HepG2 (cell line): ENCODE measurements around the gene TMC8. TPM values are rescaled to one million over a fixed set of nuclear protein-coding genes. Genes with fewer than 3 reads are reported as not detected.

Experiments
- ATF7 ChIP-seq, 2 experiments: fragments of 450-650 bp in 1 of 2; sonication (generic) in 1 of 2; formaldehyde crosslinking in 1 of 2; IDR thresholded peaks; 2 replicates each; pipeline versions ENCODE4 v1.4.0 to v1.6.1; 2016 to 2020; ENCODE audit warnings: antibody characterized with exemption in 1 of 2, mild to moderate bottlenecking in 1 of 2, missing genetic modification reagents in 1 of 2
- ESRRA ChIP-seq: sonication (generic); formaldehyde crosslinking; IDR thresholded peaks from 2 replicates; pipeline ENCODE4 v1.5.1; 2020; ENCODE audit warnings: mild to moderate bottlenecking, low read depth, missing genetic modification reagents
- MEIS2 ChIP-seq: sonication (generic); formaldehyde crosslinking; IDR thresholded peaks from 2 replicates; pipeline ENCODE4 v1.9.0; 2021; ENCODE audit warnings: mild to moderate bottlenecking, missing genetic modification reagents
- NR1H2 ChIP-seq: sonication (generic); formaldehyde crosslinking; IDR thresholded peaks from 2 replicates; pipeline ENCODE4 v1.8.1; 2022; ENCODE audit warnings: low read depth, missing genetic modification reagents, borderline replicate concordance
- PAX8 ChIP-seq: sonication (generic); formaldehyde crosslinking; IDR thresholded peaks from 2 replicates; pipeline ENCODE4 v1.8.0; 2022; ENCODE audit warnings: mild to moderate bottlenecking, missing genetic modification reagents, borderline replicate concordance
- PHF20 ChIP-seq: sonication (generic); formaldehyde crosslinking; IDR thresholded peaks from 2 replicates; pipeline ENCODE4 v1.5.0; 2020; ENCODE audit warnings: mild to moderate bottlenecking, missing genetic modification reagents
- RBM22 ChIP-seq: fragments of 200-400 bp; formaldehyde crosslinking; optimal IDR thresholded peaks from 2 replicates; pipeline ENCODE3; 2017; ENCODE audit warnings: mild to moderate bottlenecking, low read length, moderate library complexity
- ZNF430 ChIP-seq: sonication (generic); formaldehyde crosslinking; IDR thresholded peaks from 2 replicates; pipeline ENCODE4 v1.9.0; 2021; ENCODE audit warnings: mild to moderate bottlenecking, missing genetic modification reagents
- ZNF776 ChIP-seq: sonication (generic); formaldehyde crosslinking; IDR thresholded peaks from 2 replicates; pipeline ENCODE4 v1.4.0; 2020; ENCODE audit warnings: mild to moderate bottlenecking, missing genetic modification reagents
- polyA plus RNA-seq, 8 experiments: library from polyadenylated mRNA; depleted of rRNA in 3 of 8; stranded (reverse) in 7 of 8; unstranded in 1 of 8; fragments of >200 nt; fragmentation: Illumina TruSeq in 4 of 8; extraction: Trizol in 4 of 8; gene quantifications; 2 replicates each; pipeline versions ENCODE4 v1.2.1 to v1.2.3, GENCODE V29; 2011 to 2016; ENCODE audit warnings: low read depth in 4 of 8, missing spikeins in 1 of 8, mixed read lengths in 1 of 8; ENCODE audit not compliant: insufficient read depth in 1 of 8
- total RNA-seq, 5 experiments: library from RNA; depleted of rRNA; stranded (reverse); fragments of >200 nt; fragmentation: Illumina TruSeq; extraction: Trizol; gene quantifications; 2 replicates each; pipeline ENCODE4 v1.2.3, GENCODE V29; 2016; ENCODE audit warnings: low read depth in 1 of 5
- TF ChIP-seq, protein P1 (sequence below): fragments of 450-650 bp; IDR thresholded peaks from 2 replicates; pipeline ENCODE4 v1.6.1; 2017; ENCODE audit warnings: mild to moderate bottlenecking
- TF ChIP-seq, protein P2 (sequence below): sonication (generic); formaldehyde crosslinking; IDR thresholded peaks from 2 replicates; pipeline ENCODE4 v1.8.0; 2023; ENCODE audit warnings: mild to moderate bottlenecking, missing genetic modification reagents
- TF ChIP-seq, protein P3 (sequence below): sonication (generic); formaldehyde crosslinking; IDR thresholded peaks from 2 replicates; pipeline ENCODE4 v1.8.0; 2022; ENCODE audit warnings: missing genetic modification reagents, mild to moderate bottlenecking, borderline replicate concordance
- TF ChIP-seq, protein P4 (sequence below): sonication (generic); formaldehyde crosslinking; IDR thresholded peaks from 2 replicates; pipeline ENCODE4 v1.4.0; 2020; ENCODE audit warnings: low read depth, missing genetic modification reagents
- TF ChIP-seq, protein P5 (sequence below): sonication (generic); formaldehyde crosslinking; IDR thresholded peaks from 2 replicates; pipeline ENCODE4 v1.4.0; 2020; ENCODE audit warnings: missing genetic modification reagents, borderline replicate concordance

The TMC8 gene
- total and polyA plus RNA-seq, 2 of the 13 experiments (the other 11 are each of a cell fraction or from before 2014, with no cell fraction given), result 0.53 to 7.8 TPM

DNA sequence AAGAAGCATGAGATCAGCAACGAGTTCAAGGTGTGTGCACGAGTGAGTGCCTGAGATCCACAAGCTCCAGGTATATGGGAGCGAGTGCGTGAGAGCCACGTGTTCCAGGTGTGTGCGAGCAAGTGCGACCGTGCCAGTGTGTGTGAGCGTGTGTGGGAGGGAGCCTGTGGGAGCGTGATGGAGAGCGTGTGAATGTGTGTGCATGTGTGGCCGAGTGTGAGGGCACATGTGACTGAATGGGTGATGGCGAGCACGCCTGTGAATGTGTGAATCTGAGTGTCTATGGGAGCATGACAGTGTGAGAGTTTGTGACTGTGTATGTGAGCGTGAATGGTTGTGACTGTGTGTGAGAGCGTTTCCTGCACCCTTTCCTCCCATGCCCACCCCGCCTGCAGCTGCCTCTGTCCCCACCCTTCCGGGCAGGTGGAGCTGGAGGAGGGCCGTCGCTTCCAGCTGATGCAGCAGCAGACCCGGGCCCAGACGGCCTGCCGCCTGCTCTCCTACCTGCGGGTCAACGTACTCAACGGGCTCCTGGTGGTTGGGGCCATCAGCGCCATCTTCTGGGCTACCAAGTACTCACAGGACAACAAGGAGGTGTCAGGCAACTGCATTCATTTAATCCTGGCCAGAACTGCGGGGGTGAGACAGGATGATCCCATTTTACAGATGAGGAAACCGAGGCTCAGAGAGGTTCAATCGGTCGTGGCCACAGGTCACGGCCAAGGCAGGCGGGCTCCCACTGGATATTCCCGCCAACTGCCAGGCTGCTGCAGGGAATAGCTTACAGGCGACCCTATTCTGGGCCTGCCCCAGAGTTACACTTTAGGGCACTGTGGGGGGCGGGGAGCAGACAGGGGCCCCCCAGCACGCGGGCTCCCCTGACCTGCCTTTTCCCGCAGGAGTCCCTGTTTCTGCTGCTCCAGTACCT, 3.7 kb downstream of the TMC8 start (continued):
- TF ChIP-seq, protein P1, sequence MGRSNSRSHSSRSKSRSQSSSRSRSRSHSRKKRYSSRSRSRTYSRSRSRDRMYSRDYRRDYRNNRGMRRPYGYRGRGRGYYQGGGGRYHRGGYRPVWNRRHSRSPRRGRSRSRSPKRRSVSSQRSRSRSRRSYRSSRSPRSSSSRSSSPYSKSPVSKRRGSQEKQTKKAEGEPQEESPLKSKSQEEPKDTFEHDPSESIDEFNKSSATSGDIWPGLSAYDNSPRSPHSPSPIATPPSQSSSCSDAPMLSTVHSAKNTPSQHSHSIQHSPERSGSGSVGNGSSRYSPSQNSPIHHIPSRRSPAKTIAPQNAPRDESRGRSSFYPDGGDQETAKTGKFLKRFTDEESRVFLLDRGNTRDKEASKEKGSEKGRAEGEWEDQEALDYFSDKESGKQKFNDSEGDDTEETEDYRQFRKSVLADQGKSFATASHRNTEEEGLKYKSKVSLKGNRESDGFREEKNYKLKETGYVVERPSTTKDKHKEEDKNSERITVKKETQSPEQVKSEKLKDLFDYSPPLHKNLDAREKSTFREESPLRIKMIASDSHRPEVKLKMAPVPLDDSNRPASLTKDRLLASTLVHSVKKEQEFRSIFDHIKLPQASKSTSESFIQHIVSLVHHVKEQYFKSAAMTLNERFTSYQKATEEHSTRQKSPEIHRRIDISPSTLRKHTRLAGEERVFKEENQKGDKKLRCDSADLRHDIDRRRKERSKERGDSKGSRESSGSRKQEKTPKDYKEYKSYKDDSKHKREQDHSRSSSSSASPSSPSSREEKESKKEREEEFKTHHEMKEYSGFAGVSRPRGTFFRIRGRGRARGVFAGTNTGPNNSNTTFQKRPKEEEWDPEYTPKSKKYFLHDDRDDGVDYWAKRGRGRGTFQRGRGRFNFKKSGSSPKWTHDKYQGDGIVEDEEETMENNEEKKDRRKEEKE, result no peak
- TF ChIP-seq, protein P2, sequence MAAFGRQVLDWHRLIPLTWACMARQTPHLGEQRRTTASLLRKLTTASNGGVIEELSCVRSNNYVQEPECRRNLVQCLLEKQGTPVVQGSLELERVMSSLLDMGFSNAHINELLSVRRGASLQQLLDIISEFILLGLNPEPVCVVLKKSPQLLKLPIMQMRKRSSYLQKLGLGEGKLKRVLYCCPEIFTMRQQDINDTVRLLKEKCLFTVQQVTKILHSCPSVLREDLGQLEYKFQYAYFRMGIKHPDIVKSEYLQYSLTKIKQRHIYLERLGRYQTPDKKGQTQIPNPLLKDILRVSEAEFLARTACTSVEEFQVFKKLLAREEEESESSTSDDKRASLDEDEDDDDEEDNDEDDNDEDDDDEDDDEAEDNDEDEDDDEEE (CRISPR knock-in tag), result peak; percentile 19; the same call in 1 of the 2 replicates
- TF ChIP-seq MEIS2 (0 out of 2 replicates have a peak, but pooled peaks have one; percentile 55), ESRRA (no peak), NR1H2 (CRISPR knock-in tag) (no peak), ZNF776 (no peak), ATF7 (IDR thresholded peaks at IDR 0.05) (no peak), ATF7 (CRISPR knock-in tag; IDR thresholded peaks at IDR 0.05) (no peak), ZNF430 (CRISPR knock-in tag) (no peak), RBM22 (no peak), PAX8 (CRISPR knock-in tag) (no peak), PHF20 (no peak)
- TF ChIP-seq, protein P3, sequence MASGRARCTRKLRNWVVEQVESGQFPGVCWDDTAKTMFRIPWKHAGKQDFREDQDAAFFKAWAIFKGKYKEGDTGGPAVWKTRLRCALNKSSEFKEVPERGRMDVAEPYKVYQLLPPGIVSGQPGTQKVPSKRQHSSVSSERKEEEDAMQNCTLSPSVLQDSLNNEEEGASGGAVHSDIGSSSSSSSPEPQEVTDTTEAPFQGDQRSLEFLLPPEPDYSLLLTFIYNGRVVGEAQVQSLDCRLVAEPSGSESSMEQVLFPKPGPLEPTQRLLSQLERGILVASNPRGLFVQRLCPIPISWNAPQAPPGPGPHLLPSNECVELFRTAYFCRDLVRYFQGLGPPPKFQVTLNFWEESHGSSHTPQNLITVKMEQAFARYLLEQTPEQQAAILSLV (CRISPR knock-in tag), result no peak
- TF ChIP-seq, protein P4, sequence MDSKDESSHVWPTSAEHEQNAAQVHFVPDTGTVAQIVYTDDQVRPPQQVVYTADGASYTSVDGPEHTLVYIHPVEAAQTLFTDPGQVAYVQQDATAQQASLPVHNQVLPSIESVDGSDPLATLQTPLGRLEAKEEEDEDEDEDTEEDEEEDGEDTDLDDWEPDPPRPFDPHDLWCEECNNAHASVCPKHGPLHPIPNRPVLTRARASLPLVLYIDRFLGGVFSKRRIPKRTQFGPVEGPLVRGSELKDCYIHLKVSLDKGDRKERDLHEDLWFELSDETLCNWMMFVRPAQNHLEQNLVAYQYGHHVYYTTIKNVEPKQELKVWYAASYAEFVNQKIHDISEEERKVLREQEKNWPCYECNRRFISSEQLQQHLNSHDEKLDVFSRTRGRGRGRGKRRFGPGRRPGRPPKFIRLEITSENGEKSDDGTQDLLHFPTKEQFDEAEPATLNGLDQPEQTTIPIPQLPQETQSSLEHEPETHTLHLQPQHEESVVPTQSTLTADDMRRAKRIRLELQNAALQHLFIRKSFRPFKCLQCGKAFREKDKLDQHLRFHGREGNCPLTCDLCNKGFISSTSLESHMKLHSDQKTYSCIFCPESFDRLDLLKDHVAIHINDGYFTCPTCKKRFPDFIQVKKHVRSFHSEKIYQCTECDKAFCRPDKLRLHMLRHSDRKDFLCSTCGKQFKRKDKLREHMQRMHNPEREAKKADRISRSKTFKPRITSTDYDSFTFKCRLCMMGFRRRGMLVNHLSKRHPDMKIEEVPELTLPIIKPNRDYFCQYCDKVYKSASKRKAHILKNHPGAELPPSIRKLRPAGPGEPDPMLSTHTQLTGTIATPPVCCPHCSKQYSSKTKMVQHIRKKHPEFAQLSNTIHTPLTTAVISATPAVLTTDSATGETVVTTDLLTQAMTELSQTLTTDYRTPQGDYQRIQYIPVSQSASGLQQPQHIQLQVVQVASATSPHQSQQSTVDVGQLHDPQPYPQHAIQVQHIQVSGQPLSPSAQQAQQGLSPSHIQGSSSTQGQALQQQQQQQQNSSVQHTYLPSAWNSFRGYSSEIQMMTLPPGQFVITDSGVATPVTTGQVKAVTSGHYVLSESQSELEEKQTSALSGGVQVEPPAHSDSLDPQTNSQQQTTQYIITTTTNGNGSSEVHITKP (CRISPR knock-in tag), result no peak
- TF ChIP-seq, protein P5, sequence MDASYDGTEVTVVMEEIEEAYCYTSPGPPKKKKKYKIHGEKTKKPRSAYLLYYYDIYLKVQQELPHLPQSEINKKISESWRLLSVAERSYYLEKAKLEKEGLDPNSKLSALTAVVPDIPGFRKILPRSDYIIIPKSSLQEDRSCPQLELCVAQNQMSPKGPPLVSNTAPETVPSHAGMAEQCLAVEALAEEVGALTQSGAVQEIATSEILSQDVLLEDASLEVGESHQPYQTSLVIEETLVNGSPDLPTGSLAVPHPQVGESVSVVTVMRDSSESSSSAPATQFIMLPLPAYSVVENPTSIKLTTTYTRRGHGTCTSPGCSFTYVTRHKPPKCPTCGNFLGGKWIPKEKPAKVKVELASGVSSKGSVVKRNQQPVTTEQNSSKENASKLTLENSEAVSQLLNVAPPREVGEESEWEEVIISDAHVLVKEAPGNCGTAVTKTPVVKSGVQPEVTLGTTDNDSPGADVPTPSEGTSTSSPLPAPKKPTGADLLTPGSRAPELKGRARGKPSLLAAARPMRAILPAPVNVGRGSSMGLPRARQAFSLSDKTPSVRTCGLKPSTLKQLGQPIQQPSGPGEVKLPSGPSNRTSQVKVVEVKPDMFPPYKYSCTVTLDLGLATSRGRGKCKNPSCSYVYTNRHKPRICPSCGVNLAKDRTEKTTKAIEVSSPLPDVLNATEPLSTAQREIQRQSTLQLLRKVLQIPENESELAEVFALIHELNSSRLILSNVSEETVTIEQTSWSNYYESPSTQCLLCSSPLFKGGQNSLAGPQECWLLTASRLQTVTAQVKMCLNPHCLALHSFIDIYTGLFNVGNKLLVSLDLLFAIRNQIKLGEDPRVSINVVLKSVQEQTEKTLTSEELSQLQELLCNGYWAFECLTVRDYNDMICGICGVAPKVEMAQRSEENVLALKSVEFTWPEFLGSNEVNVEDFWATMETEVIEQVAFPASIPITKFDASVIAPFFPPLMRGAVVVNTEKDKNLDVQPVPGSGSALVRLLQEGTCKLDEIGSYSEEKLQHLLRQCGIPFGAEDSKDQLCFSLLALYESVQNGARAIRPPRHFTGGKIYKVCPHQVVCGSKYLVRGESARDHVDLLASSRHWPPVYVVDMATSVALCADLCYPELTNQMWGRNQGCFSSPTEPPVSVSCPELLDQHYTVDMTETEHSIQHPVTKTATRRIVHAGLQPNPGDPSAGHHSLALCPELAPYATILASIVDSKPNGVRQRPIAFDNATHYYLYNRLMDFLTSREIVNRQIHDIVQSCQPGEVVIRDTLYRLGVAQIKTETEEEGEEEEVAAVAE (CRISPR knock-in tag), result no peak
